ENCODE data around the gene PHRF1. TPM values are rescaled to one million over a fixed set of nuclear protein-coding genes. Genes with fewer than 3 reads are reported as not detected.

Gene PHRF1
- total and polyA plus RNA-seq, 4 donors, result 2.4 to 25.2 (median 18.8) TPM

DNA sequence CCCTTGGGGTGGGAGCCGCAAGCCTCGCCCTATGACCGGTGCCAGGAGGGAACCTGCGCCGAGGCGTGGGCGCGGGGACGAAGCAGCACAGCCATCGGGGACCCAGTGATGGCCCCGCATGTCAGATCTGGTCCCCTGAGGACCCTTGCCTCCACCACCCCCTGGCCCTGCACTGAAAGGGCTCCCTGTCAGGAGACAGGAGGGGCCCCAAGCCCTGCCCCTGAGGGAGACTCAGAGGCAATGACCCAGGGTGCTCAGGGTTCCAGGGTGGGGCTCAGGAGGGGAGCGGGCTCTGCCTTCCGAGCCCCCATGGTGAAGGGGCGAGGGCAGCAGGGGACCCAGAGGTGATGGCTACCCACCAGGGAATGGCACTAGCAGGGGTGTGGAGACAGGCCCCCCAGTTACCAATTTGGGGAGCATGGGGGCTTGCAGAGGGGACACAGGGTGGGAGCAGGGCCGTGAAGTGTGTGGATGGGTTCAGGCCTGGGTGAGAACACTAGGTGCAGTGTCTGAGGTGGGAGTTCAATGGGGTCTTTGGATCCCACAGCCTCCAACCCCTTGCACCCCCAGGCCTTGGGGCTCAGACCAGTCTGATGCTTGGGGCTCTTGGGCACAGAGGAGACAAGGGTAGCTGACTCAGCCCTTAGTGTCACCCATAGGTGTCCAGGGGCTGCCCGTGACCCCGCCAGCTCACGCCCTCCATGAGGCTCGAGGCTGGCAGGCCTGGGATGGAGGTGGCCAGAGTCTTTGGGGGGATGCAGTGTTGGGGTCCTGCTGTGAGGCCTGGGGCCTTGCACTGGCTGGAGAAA, 38.4 kb upstream of the PHRF1 start:
- H3K4me3 ChIP-seq (ENCODE audit: low read depth in 1 of 3, low read length in 3 of 3), result peak overlapping the region in 1 of 3 donors; percentile 37
- no peaks in the 10 kb centered on the region for H3K27me3 ChIP-seq (ENCODE audit: control insufficient read depth in 4 of 4, insufficient read depth in 4 of 4, low read length in 3 of 4)
- TF ChIP-seq, protein P1, sequence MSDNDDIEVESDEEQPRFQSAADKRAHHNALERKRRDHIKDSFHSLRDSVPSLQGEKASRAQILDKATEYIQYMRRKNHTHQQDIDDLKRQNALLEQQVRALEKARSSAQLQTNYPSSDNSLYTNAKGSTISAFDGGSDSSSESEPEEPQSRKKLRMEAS (IDR thresholded peaks at IDR 0.05), result no peak
- TF ChIP-seq HNF4A (conservative IDR thresholded peaks at IDR 0.05), result no peak
- DNase-seq (ENCODE audit: low spot score), result no peak
- 44% methylated on average over 19 of the region's 19 CpGs for WGBS
- H3K9ac ChIP-seq (ENCODE audit: low read depth in 1 of 2, low read length in 2 of 2), result no peak overlapping the region
- H3K36me3 ChIP-seq (ENCODE audit: control insufficient read depth in 4 of 4, insufficient read depth in 3 of 4, low read depth in 1 of 4, low read length in 3 of 4), result peaks cover 0 to 5% (median under 1%) of the 10 kb centered on the region in 4 donors
- H3K4me1 ChIP-seq (ENCODE audit: control insufficient read depth in 4 of 4, insufficient read depth in 4 of 4, low read length in 3 of 4), result peaks cover 8 to 34% (median 26%) of the 10 kb centered on the region in 4 donors
- H3K9me3 ChIP-seq (ENCODE audit: control insufficient read depth in 4 of 4, low read length in 3 of 4), result no peaks in the 10 kb centered on the region
- no peak overlapping the region for H3K27ac ChIP-seq (ENCODE audit: low read depth in 1 of 2, low read length in 2 of 2)

- H3K27ac ChIP-seq (ENCODE audit: low read depth in 1 of 2, low read length in 2 of 2), result no peak overlapping the region
- H3K9ac ChIP-seq (ENCODE audit: low read depth in 1 of 2, low read length in 2 of 2), result no peak overlapping the region
- no peaks in the 10 kb centered on the region for H3K27me3 ChIP-seq (ENCODE audit: control insufficient read depth in 4 of 4, insufficient read depth in 4 of 4, low read length in 3 of 4)
- no peak for DNase-seq (ENCODE audit: low spot score)
- peaks cover 8 to 33% (median 26%) of the 10 kb centered on the region in 4 donors for H3K4me1 ChIP-seq (ENCODE audit: control insufficient read depth in 4 of 4, insufficient read depth in 4 of 4, low read length in 3 of 4)
- WGBS, result 92% methylated on average over 20 of the region's 20 CpGs
- H3K4me3 ChIP-seq (ENCODE audit: low read depth in 1 of 3, low read length in 3 of 3), result no peak overlapping the region
- H3K9me3 ChIP-seq (ENCODE audit: control insufficient read depth in 4 of 4, low read length in 3 of 4), result no peaks in the 10 kb centered on the region
- H3K36me3 ChIP-seq (ENCODE audit: control insufficient read depth in 4 of 4, insufficient read depth in 3 of 4, low read depth in 1 of 4, low read length in 3 of 4), result no peaks in the 10 kb centered on the region
- TF ChIP-seq CTCF (IDR thresholded peaks at IDR 0.05; ENCODE audit: low read depth, low read length, missing input control) (no peak), JUND (IDR thresholded peaks at IDR 0.05) (no peak), RAD21 (IDR thresholded peaks at IDR 0.05) (no peak), SP1 (IDR thresholded peaks at IDR 0.05) (no peak), HNF4A (conservative IDR thresholded peaks at IDR 0.05) (no peak), FOXA1 (IDR thresholded peaks at IDR 0.05) (no peak), EGR1 (IDR thresholded peaks at IDR 0.05; ENCODE audit: low read depth in 2 of 2) (no peak)
- TF ChIP-seq, protein P2, sequence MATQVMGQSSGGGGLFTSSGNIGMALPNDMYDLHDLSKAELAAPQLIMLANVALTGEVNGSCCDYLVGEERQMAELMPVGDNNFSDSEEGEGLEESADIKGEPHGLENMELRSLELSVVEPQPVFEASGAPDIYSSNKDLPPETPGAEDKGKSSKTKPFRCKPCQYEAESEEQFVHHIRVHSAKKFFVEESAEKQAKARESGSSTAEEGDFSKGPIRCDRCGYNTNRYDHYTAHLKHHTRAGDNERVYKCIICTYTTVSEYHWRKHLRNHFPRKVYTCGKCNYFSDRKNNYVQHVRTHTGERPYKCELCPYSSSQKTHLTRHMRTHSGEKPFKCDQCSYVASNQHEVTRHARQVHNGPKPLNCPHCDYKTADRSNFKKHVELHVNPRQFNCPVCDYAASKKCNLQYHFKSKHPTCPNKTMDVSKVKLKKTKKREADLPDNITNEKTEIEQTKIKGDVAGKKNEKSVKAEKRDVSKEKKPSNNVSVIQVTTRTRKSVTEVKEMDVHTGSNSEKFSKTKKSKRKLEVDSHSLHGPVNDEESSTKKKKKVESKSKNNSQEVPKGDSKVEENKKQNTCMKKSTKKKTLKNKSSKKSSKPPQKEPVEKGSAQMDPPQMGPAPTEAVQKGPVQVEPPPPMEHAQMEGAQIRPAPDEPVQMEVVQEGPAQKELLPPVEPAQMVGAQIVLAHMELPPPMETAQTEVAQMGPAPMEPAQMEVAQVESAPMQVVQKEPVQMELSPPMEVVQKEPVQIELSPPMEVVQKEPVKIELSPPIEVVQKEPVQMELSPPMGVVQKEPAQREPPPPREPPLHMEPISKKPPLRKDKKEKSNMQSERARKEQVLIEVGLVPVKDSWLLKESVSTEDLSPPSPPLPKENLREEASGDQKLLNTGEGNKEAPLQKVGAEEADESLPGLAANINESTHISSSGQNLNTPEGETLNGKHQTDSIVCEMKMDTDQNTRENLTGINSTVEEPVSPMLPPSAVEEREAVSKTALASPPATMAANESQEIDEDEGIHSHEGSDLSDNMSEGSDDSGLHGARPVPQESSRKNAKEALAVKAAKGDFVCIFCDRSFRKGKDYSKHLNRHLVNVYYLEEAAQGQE (IDR thresholded peaks at IDR 0.05), result no peak
- TF ChIP-seq, protein P1 (IDR thresholded peaks at IDR 0.05), result no peak
- TF ChIP-seq, protein P3, sequence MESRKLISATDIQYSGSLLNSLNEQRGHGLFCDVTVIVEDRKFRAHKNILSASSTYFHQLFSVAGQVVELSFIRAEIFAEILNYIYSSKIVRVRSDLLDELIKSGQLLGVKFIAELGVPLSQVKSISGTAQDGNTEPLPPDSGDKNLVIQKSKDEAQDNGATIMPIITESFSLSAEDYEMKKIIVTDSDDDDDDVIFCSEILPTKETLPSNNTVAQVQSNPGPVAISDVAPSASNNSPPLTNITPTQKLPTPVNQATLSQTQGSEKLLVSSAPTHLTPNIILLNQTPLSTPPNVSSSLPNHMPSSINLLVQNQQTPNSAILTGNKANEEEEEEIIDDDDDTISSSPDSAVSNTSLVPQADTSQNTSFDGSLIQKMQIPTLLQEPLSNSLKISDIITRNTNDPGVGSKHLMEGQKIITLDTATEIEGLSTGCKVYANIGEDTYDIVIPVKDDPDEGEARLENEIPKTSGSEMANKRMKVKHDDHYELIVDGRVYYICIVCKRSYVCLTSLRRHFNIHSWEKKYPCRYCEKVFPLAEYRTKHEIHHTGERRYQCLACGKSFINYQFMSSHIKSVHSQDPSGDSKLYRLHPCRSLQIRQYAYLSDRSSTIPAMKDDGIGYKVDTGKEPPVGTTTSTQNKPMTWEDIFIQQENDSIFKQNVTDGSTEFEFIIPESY (IDR thresholded peaks at IDR 0.05), result no peak
These were observed 37.7 kb upstream of the PHRF1 start for GRCh38 chr11:538431-539051.
